ENCODE data around the gene SKI.

SKI gene

GRCh38 chr1:2299131-2299627, 71.1 kb downstream of the SKI start:
- DNase-seq (ENCODE audit: low read depth) = no peak
- H3K4me3 ChIP-seq (ENCODE audit: low read depth, low read length) = no peak overlapping the region

GRCh38 chr1:2300004-2300771, 72.1 kb downstream of the SKI start:
- DNase-seq (ENCODE audit: low read depth) = no peak
- no peak overlapping the region for H3K4me3 ChIP-seq (ENCODE audit: low read depth, low read length)

- H3K4me3 ChIP-seq (ENCODE audit: low read depth, low read length) = no peak overlapping the region
- DNase-seq (ENCODE audit: low read depth) = no peak
These were observed 72.9 kb downstream of the SKI start for GRCh38 chr1:2300851-2301606.

- no peak for DNase-seq (ENCODE audit: low read depth)
- no peak overlapping the region for H3K4me3 ChIP-seq (ENCODE audit: low read depth, low read length)
These were observed 73.6 kb downstream of the SKI start for GRCh38 chr1:2301607-2302291.

GRCh38 chr1:2302292-2302925, 74.3 kb downstream of the SKI start:
- H3K4me3 ChIP-seq (ENCODE audit: low read depth, low read length) = no peak overlapping the region
- no peak for DNase-seq (ENCODE audit: low read depth)

- H3K4me3 ChIP-seq (ENCODE audit: low read depth, low read length) = no peak overlapping the region
- DNase-seq (ENCODE audit: low read depth) = no peak
These were observed 75.1 kb downstream of the SKI start for GRCh38 chr1:2303016-2303775.

- no peak overlapping the region for H3K4me3 ChIP-seq (ENCODE audit: low read depth, low read length)
- no peak for DNase-seq (ENCODE audit: low read depth)
These were observed 75.7 kb downstream of the SKI start for GRCh38 chr1:2303781-2304180.

GRCh38 chr1:2304282-2304681, 76.2 kb downstream of the SKI start:
- H3K4me3 ChIP-seq (ENCODE audit: low read depth, low read length) = no peak overlapping the region
- DNase-seq (ENCODE audit: low read depth) = no peak

GRCh38 chr1:2304921-2305681, 77.0 kb downstream of the SKI start:
- peak; percentile 34 for DNase-seq (ENCODE audit: low read depth)
- no peak overlapping the region for H3K4me3 ChIP-seq (ENCODE audit: low read depth, low read length)

- no peak for DNase-seq (ENCODE audit: low read depth)
These were observed 78.2 kb downstream of the SKI start for GRCh38 chr1:2306151-2306978.

GRCh38 chr1:2307064-2307605, 79.0 kb downstream of the SKI start:
- no peak for DNase-seq (ENCODE audit: low read depth)
- no peak overlapping the region for H3K4me3 ChIP-seq (ENCODE audit: low read depth, low read length)

More at GRCh38 chr1:2306151-2306978, 78.2 kb downstream of the SKI start:
- H3K4me3 ChIP-seq (ENCODE audit: low read depth, low read length) = no peak overlapping the region

GRCh38 chr1:2307972-2308371, 79.9 kb downstream of the SKI start:
- H3K4me3 ChIP-seq (ENCODE audit: low read depth, low read length) = no peak overlapping the region
- no peak for DNase-seq (ENCODE audit: low read depth)

- DNase-seq (ENCODE audit: low read depth) = no peak
- H3K4me3 ChIP-seq (ENCODE audit: low read depth, low read length) = no peak overlapping the region
These were observed 80.7 kb downstream of the SKI start for GRCh38 chr1:2308844-2309243.

- no peak for DNase-seq (ENCODE audit: low read depth)
- H3K4me3 ChIP-seq (ENCODE audit: low read depth, low read length) = no peak overlapping the region
These were observed 82.4 kb downstream of the SKI start for GRCh38 chr1:2310332-2311183.

- DNase-seq (ENCODE audit: low read depth) = no peak
- no peak overlapping the region for H3K4me3 ChIP-seq (ENCODE audit: low read depth, low read length)
These were observed 83.3 kb downstream of the SKI start for GRCh38 chr1:2311184-2312032.

GRCh38 chr1:2312160-2312514, 84.0 kb downstream of the SKI start:
- no peak for DNase-seq (ENCODE audit: low read depth)
- H3K4me3 ChIP-seq (ENCODE audit: low read depth, low read length) = no peak overlapping the region
